UCSD-AML1 (cell line): ENCODE measurements around the gene IGHMBP2.

Source experiments
- DNase-seq: peaks from one replicate; lab custom pipeline; 2025; ENCODE audit not compliant: unreplicated experiment; lab: John Stamatoyannopoulos, UW

Gene IGHMBP2

GRCh38 chr11:68925611-68926010 lies 21.9 kb downstream of the IGHMBP2 start:
- no peak for DNase-seq

DNA sequence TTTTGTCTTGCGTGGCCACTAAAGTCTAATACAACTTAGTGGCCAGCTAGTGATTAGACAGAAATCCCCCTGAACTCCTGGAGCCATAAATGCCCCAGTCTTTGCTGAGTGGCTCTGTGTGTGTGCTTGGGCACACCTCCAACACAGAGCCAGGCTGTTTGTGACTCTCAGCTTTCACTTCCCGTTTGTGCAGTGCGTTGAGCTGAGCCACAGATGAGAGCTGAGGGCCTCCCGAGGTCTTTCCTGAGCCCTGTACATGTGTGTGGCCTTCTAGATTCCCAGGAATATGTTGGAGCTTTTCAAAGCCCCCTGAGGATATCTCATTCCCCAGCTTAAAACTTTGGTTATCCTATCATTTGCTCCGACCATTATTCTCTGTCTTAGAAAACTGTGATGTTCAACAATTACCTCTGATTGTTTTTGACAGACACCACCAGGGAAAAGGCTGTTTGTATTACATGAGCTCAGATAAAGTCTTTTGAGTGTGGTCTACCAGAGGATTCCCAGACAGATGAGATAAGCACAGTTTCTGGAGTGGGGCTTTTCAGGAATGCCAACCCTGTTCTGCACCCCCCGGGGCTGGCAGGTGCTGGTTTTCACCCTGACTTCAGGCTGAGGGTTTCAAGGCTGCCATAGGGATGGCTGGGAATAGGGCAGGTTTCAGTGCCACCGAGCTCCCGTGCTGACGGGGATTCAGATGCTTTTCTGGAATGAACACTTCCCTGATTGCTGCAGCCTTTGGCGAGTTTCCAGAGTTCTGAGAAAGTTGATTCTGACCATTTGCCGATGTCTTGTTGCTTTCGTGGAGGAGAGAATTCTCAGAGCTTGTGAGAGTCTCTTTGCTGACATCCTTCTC lies 23.8 kb downstream of the IGHMBP2 start:
- no peak for DNase-seq

GRCh38 chr11:68928136-68928880 lies 24.6 kb downstream of the IGHMBP2 start:
- no peak for DNase-seq

DNA sequence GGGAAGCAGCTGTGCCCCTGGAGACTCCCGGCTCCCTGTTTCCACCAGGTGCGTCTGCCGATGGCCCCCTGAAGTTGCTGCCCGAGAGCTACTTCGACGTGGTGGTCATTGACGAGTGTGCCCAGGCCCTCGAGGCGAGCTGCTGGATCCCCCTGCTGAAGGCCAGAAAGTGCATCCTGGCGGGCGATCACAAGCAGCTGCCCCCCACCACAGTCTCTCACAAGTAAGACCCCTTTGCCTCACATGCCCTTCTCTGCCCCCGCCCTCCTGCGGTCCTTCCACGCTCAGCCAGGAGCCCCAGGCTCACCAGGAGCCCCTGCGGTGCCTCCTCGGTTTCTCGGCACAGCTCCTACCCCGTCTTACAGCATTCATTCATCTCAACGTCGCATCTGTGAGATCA lies 25.4 kb downstream of the IGHMBP2 start:
- DNase-seq, result no peak

DNA sequence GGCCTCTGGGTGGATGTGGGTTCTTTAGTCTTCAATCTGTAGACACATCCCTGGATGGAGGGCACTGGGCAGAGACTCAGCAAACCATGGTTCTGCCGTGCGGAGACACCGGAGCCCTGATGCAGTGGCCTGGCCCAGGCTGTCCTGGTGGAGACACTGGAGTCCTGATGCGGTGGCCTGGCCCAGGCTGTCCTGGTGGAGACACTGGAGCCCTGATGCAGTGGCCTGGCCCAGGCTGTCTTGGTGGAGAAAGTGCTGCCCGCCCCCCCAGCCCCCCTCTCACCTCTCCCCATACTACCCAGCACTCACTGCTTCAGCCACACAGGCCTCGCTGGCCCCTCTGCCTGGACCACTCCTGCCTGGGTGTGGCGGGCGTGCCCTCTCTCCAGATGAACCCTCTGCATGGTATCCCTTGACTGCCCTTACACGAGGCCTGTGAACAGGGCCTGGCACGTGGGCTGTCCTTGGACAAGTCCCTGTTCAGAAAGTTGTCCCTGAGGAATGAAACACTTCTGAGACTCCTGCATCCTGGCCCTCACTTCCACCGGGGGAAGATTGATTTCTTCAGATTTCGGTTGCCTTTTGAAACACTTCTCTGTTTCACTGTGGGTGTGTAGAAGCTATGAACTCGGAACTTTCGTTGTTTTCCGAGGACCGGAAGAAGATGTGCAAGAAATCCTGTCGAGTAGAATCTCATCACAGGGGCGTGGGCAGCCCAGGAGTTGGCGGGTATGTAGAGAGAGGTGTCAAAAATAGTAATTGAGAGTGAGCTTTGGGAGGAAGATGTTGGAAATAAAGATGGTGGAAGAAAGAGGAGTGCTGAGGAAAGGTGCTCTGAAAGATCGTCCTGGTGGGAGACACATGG lies 26.2 kb downstream of the IGHMBP2 start:
- DNase-seq, result no peak

GRCh38 chr11:68930991-68931855 lies 27.5 kb downstream of the IGHMBP2 start:
- no peak for DNase-seq

DNA sequence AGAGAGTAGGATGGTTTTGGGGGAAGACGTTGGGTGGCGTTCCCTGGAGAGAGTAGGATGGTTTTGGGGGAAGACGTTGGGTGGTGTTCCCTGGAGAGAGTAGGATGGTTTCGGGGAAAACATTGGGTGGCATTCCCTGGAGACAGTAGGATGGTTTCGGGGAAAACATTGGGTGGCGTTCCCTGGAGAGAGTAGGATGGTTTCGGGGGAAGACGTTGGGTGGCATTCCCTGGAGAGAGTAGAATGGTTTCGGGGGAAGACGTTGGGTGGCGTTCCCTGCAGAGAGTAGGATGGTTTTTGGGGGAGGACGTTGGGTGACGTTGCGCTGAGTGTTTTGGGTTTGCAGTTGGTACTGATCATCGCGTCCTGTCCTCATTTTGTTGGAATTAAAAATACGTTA lies 28.2 kb downstream of the IGHMBP2 start:
- no peak for DNase-seq

DNA sequence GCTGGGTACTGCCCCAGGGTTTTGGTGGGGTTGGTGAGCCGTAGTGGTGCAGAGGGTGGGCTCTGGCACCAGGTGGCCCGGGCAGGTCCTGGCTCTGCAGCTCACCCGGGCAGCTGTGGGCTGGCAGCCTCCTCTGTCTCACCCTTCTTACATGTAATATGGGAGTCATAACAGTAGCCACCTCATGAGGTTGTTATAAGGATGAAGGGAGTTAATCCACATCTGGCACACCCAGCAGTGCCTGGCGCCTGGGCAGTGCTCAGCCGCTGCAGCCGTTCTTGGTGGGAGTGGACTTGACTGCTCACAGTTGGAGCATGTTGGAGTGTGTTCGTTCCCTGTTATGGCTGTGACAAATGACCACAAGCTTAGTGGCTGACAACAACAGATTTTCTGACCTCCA lies 28.7 kb downstream of the IGHMBP2 start:
- no peak for DNase-seq

DNA sequence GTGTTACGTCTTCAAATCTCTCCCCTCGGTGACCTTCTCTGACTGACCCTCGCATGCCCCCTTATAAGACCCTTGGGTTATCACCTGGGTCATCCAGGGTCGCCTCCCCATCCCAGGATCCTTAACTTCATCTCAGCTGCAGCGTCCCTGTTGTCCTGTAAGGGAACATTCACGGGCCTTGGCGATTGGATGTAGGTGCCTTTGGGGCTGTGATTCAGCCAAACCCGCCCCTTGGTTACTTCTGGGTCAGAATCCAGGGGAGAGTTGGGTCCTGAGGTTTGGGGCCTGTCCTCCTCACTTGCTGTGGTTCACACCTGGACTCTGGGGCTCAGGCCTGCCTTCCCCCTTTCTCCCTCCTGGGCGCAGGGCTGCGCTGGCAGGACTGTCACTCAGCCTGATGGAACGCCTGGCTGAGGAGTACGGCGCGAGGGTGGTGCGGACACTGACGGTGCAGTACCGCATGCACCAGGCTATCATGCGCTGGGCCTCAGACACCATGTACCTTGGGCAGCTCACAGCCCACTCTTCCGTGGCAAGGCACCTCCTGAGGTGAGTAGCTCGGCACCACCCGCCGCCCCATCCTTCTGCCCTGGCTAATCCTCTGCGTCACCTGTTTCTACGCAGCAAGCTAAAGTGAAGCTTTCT lies 29.4 kb downstream of the IGHMBP2 start:
- no peak for DNase-seq

DNA sequence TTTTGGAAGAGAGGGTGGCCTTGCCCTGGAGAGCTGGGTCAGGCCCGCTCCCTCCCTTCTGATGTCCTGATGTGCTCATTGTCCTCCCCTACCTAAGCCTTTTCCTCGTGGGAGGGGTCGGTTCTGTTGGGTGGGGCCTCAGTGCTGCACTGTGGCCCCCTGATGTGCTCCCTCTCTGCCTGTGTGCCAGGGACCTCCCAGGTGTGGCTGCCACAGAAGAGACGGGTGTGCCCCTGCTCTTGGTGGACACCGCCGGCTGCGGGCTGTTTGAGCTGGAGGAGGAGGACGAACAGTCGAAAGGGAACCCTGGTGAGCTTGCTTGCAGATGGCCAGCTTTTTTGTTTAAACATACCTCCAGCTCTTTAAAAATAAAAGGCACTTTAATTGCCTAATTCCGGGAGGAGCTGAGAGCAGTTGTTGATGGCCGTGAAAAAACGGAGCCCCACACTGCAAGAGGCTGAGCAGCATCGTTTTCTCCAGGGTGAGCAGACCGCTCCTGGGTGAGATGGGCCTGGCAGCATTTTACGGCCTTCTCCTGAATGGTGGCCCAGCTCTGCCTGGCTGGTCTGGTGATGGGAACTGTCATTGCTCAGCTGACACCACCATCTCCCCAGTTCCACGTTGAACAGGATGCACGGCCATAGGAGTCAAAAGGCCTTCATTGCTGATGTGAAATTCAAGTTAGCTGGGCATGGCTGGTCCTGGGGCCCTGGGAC lies 30.1 kb downstream of the IGHMBP2 start:
- DNase-seq, result no peak

- no peak for DNase-seq
These were observed 30.6 kb downstream of the IGHMBP2 start for GRCh38 chr11:68934321-68934645.

GRCh38 chr11:68934666-68935065 lies 31.0 kb downstream of the IGHMBP2 start:
- DNase-seq, result no peak

DNA sequence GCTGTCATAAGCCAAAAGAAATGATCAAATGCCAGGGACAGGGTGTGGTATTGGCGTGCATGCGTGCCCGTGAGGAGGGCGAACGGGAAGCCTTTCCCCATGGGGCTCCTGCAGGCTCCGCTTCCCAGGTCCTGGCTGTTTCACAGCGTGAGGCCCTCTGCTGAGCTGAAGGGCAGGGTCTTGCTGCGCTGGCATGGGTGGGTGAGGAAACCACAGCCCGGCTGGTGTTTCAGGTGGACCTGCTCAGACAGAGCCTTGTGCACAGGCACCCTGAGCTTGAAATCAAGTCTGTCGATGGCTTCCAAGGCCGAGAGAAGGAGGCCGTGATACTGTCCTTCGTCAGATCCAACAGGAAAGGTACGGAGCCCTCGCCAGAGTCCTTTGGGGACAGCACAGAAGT lies 31.4 kb downstream of the IGHMBP2 start:
- DNase-seq, result no peak

DNA sequence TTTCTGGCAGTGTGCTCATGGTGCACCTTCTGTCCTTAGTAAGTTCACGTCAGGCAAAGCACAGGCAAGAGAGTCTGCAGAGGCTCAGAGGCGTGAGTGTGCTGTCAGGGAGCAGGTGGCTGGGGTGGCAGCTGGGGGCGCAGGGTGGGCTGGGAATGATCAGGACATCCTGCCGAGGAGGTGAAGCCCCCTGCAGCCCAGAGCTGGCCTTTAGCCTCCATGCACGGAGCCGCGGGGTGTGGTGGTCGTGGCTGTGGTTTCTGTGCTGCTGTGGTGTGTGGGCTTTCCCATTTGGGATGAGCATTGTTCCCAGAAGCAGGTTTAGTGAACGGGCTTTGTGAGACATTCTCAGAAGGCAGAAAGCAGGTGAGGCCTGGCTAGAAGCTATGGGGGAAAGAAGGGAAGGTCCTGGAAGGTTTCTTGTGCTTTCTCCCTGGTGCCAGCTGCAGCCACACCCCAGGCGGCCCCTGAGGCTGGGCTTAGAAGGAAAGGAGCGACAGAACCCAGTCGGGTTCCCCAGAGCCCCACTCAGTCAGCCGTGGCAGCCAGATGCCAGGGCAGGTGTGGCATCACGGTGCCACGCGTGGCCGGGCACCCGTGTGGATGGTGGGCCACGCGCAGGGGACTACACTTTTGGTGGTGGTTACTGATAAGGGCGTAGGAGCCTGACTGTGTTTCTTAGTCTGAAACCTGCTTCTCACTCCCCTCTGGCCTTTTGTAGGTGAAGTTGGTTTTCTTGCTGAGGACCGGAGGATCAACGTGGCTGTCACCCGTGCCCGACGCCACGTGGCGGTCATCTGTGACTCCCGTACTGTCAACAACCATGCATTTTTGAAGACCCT lies 32.0 kb downstream of the IGHMBP2 start:
- no peak for DNase-seq

GRCh38 chr11:68936358-68936636 lies 32.6 kb downstream of the IGHMBP2 start:
- no peak for DNase-seq

DNA sequence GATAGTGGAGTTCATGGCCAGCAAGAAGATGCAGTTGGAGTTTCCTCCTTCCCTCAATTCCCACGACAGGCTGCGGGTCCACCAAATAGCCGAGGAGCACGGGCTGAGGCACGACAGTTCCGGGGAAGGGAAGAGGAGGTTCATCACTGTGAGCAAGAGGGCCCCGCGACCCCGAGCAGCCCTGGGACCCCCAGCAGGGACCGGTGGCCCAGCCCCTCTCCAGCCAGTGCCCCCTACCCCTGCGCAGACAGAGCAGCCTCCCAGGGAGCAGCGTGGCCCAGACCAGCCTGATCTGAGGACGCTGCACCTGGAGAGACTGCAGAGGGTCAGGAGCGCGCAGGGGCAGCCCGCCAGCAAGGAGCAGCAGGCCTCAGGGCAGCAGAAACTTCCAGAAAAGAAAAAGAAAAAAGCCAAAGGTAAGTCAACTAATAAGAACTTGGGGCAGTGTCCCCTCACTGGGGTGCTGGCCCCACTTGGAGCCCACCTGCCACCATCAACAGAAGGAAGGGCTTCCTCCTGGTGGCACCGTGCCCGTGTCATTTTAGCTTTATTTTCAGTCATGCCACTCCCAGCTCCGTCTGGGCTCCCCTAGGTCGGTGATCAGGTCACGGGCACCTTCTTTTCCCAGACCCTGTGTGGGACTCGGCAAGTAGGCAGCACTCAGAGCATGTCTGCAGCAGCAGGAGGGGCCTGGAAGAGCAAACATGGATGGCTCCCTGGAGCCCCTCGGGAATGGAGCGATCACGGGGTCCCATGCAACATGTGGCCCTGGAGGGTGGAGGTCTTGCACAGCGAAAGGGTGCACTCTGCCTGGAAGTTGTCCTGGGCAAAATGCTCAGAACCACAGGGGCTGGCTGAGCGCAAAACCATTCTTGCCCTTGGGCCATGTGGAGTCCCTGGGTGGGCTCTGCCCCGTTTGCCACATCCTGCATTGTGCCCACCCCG lies 33.3 kb downstream of the IGHMBP2 start:
- no peak for DNase-seq

GRCh38 chr11:68938088-68938487 lies 34.4 kb downstream of the IGHMBP2 start:
- no peak for DNase-seq
